HG03571 (cell line): Measurements from ENCODE around the gene FGB.
A peak's percentile ranks its signal among the peaks of the same experiment; 100 is the strongest.

ENCODE experiments used
- ATAC-seq: cut with Tn5 transposase; IDR thresholded peaks from one replicate; pipeline ENCODE4 v1.9.1; 2021; ENCODE audit not compliant: unreplicated experiment

Gene FGB

DNA sequence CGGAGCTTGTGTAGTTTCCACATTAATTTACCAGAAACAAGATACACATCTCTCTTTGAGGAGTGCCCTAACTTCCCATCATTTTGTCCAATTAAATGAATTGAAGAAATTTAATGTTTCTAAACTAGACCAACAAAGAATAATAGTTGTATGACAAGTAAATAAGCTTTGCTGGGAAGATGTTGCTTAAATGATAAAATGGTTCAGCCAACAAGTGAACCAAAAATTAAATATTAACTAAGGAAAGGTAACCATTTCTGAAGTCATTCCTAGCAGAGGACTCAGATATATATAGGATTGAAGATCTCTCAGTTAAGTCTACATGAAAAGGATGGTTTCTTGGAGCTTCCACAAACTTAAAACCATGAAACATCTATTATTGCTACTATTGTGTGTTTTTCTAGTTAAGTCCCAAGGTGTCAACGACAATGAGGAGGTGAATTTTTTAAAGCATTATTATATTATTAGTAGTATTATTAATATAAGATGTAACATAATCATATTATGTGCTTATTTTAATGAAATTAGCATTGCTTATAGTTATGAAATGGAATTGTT, at the start of gene FGB:
Gene FGB (plus strand): TSS at position 315 of the 558 bp plus-strand sequence. CDS start 8 bp downstream, at position 323.
- ATAC-seq, result no peak

DNA sequence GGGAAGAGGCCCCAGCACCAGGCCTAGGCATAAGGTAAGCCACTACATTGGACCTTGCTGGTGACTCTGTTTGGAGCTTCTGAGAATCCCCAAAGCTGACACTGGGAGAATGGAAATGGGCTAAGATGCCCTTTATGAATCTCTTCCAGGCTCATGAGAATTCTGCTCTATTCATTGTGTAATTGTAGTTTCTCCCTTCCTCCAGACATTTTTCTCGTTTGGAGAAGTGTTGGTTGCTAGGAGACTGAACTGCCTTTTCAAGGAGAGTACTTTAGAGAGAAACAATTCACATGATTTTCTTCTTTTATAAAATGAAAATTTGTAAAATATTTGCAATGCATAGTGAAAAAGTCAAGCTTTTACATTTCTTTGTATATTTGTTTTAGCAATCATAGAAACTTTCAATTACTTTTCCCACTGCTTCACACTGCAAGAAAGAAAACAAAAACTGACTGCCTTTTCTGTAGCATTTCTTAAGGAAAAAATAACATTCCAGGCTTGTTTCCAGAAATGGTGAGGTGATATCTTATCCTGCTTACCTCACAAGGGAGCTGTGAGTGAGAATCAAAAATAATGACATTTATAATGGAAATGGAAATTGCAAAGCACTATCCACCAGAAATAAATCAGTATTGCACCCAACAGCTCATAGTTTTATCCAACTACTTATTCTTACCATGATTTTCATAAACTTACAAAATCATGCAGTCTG, 46.3 kb upstream of the FGB start:
- ATAC-seq, result no peak

DNA sequence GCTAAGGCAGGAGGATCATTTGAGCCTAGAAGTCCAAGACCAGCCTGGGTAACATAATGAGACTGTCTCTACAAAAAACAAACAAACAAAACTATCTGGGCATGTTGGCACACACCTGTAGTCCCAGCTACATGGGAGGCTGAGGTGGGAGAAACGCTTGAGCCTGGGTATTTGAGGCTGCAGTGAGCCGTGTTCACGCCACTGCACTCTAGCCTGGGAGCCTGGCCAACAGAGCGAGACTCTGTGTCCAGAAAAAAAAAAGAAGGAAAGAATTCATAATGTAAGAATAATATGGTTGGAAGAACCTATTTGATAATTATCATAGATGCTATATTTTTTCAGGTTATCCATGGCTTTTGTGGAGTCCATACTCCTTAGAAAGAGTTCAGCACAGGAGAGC, 45.2 kb upstream of the FGB start:
- no peak for ATAC-seq

DNA sequence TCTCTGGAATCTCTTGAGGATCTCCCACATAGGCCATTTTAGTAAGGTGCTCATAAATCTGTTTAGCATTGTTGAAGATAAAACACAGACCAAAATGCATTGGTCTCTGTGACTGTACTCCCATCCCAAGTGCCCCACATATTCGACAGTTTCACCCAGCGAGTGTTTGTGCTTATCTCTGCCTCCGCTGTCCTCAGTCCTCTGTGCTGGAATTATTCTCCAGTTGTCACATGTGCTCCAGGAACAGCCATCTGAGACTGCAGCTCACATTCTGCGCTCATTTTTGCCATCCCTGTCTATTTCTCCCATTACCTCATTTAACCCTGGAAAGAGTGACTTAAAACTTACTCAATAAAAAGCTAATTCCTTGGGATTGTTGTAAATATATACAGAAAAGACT, 43.6 kb upstream of the FGB start:
- ATAC-seq, result no peak

DNA sequence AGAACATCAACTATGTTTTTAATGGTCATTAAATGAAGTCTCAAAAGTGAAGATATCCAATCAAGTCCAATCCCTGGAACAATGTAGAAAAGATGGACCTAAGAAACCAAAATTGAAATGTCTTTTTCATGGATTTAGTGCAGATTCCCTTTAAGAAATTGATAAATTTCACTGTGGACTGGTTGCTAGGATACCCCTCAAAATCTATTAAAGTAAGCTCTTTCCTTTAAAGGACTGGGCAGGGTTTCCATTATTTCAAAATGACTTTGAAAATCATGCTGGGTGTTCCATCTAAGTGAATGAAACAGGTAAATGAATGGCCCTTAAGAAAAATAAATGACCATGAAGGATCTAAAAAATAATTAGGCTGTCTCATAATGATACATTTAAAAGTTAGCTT, 41.2 kb upstream of the FGB start:
- ATAC-seq, result no peak

DNA sequence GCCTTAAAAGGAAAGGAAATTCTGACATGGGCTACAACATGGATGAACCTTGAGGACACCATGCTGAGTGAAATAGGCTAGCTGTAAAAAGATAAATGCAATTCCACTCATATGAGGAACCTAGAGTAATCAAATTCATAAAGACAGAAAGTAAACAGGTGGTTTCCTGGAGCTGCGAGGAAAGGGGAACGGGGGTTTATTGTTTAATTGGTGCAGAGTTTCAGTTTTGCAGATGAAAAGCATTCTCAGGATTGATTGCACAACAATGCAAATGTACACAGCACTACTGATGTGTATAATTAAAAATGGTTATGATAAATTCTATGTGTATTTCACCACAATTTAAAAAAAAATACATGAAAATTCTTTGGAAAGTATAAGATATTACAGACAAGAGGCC, 36.7 kb upstream of the FGB start:
- ATAC-seq, result no peak

DNA sequence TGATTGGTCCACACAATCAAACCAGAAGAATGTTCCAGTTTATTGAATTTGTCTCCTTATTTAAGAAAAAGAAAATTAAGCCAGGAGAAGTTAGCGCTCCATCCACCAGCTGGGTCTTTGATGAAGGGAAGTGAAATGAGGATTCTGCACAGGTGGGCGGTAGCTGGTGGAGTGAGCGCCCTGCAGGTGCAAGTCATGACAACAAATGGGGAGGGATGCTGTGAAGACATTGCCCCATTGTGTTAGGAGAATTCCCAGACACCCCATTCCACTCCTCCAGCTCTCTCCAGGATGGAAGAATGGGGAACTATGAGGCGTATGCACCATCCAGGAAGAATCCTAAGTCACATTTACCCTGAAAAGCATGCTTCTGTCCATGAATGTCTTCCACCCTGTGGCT, 35.5 kb upstream of the FGB start:
- no peak for ATAC-seq

DNA sequence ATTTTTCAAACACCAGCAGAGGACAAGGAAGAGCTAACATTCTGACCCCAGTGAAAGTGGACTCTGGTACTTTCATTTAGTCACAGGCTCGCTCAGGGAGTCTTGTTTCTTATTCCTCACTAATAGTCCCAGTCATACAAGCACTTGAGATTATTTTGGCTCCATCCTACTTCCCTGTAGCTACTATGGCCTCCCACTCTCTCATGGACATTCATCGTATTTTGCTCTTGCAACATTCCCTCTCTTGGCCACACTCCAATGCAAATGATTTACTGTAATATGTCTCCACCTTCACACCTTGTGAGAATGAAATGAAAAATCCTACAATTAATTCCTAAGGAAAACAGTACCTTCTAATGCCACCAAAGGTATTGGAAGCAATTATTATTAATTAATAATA, 33.9 kb upstream of the FGB start:
- ATAC-seq, result no peak

DNA sequence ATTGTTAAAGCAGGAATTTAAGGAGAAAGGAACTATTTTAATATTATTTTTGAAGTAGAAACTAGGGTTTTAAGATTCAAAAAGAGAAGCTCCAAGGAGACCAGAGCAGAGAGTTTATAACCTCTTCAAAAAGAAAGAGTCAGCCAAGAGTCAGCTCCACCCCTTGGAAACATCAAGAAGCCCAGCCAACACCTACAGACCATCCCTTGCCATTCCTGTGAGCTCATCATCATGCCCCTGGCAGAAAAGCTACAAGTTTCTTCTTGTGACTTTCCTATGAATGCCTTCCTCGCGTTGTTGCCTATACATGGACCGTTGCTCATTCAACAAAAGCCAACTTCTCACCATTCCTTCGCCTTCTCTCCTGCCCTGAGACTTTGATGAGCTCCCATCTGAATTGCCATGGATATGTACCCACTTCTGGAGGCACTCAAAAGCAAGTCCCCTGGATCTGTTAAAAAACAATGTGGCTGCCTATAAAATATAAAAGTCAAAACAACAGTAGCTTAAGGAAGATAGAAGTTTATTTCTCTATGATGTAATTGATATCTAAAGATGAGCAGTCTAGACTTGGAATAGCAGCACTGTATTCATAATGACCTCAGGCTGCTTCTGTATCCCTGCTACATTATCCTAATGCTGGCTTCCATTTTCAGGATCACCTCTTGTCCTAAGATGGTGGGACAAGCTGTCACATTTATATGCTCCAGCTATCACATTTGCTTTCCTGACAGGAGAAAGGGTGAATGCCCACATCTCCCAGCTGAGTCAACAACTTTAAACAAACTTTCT, 32.9 kb upstream of the FGB start:
- no peak for ATAC-seq

DNA sequence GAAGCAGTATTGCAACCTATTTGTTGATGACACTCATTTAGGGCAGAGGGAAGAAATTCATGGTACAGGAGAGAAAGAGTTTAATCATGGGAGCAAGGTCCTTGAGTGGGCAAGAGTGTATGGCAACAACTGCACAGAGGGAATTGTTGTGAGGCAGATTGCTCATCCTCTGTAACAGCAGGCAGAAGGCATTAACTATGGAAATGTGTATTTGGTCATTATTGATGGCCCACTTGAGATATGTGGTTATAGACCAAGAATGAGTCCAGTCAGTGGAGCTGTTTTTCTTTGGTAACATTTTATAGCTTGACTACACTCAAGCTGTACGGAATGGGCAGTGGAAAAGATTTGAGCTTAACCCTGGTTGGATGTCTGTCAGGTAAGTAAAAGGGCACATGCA, 28.5 kb upstream of the FGB start:
- ATAC-seq, result no peak

DNA sequence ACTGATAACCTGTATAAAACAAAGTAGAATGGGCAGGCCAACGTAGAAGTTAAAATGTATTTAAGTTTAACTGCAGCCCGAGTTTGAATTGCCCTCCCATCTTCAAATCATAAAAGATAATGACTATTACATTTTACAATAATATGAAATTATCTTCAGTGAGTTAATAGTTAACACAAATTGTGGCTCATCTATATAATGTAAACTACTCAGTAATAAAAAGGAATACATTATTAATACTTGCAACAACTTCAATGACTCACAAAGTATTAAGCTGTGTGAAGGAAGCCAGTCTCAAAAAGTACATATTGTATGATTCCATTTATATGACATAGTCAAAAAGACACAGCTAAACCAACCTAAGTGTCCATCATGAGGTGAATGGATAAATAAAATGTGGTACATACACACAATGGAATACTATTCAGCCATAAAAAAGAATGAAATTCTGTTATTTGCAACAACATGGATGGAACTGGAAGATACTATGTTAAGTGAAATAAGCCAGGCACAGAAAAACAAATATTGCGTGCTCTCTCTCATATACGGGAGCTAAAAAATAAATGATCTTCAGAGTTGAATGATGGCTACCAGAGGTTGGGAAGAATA, 20.4 kb upstream of the FGB start:
- ATAC-seq, result no peak

DNA sequence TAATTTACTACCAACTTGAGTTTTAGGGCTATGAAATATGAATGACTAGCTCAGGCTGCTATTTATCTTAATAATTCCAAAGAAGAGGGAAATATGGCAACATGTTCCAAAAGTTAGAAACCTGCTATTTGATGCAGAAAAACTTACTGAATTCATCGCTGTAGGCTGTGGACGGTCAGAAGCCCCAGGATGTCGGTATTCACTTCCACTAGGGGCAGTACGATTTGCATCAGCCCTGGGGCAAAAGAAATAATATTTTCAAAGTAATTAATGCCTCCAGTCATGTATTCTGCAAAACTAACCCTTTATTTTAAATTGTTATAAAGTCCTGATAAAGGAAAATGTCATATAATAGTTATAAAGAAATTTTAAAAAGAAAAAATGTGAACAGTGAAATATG, 17.1 kb upstream of the FGB start:
- ATAC-seq, result no peak

DNA sequence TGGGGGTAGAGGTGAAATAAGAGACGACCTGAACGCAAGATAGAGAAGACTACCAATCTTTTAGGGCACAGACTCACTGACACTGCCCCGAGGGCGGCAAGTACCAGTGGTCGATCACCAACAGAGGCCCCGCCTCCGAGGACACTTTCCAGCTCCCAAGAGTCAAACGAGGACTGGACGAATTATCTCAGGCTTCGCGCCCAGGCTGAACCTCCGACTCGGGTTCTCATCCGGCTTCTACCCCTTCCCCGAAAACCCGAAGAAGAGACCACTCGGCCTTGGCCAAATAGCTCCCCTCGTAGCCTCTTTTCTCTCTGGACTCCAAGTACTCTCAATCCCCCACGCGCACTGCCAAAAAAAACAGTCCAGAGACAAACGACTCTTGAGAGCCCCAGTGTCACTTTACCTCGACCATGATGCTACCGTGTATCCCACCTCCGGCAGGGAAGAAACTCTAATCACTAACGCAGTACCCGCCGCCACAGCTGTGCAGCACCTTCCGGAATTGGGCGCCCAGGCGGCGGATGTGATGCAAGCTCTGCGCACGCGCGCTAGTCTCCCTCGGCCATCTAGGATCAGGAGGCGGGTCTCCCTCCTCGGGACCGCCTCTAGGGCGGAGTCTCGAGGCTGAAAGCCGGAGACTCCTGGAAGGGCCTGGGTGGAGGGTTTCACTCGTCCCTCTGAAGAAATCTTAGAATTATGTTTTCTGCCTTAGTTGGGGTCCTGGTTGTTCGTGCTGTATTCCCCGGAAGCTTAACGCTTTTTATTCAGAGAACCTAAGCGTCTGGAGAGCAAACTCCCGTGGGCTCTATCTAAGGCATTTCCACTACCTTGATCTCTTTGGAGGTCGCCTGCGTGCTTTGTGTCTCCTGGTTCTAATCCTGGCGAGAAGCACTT, 12.7 kb upstream of the FGB start, which contains the start of gene PLRG1:
Gene PLRG1 (minus strand): TSS at position 507 of the 897 bp plus-strand sequence. CDS start 92 bp downstream, at position 415.
- ATAC-seq, result peak; percentile 98

DNA sequence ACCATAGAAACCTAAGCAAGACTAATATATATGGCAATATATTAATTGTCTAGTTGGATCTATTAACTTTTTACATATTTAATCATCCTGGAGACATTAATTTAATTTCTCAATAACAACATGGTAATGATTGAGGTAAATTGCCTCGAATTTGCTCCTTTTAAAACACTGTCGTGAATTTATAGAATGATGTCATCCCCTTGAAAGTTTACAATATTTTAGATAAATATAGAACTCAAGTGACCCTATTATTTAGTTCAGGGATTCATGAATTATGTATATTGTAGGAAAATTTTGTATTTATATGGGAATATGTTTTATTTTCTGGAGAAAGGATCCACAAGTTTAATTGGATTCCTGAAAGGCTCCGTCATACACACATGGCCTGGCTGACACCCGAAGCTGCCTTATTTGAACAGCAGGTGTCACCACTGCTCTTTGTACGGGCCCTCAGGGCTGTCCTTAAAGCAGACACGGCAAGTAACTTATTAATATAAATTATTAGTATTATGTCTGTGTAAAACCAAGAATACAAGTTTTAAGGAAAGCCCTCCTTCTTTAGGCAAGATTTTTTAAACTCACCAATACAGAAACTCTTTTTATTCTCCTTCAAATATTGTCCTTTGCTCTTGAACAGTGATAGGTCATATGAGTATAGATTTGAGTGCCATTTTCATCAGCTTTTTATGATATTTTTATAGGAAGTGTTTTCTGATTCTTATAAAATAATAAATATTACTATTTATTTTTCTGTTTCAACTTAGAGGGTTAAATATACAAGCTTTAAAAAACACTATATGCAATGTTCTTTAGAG, 10.7 kb upstream of the FGB start:
- peak; percentile 47 for ATAC-seq

DNA sequence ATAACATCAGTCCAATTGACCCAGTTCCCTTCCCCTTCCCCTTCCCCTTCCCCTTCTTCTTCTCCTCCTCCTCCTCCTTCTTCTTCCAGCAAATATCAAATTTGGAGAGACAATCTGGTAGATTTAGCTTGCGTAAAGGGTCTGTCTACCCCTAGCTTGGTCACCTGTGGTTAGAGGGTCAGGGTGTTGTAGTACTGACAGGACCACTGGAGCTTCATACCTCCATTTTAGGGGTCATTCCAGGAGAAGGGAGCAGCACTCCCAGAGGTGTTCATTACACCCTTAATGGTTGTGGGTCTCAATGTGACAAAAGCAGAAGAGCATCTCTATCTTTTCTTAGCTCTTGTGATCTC, 3.7 kb upstream of the FGB start:
- peak; percentile 11 for ATAC-seq

DNA sequence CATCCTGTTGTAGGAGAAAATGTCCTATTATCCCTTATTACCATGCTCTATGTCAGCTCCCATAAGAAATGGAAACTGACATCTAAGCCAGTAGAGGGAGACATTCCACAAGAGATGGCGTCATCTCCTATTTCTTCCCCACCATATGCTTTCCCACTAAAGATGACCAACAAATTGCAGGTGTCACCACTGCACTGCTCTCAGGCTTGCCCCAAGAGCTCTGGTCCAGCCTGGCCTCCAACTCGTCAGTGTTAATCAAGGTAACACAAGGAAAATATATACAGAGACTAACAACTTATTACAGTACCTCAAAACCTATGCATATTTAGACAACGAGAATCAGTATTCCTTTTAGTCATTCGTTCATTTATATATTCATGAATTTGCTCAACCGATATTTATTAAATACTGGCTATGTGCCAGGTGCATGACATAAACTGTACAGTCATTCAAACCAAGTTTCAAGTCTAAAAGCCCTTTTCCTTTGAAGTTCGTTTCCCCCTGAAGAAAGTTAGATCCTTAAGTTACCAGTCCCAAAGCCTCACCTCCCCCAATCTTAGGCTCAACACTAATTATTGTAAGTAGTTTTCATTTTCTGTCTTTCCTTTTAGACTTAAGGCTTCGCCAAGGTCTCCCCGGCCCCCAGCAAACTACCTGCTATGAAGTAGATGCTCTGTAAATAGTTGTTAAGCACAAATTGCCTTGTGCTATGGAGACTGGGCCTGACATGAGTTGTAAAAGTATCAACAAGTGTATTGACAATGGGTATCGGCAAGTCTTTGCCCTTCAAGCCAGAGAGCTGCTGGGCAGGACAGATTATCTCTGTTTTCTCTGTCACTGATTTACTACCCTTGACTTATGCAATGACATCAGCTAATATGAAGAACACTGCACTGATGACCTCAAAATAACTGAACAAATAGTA, 3.1 kb upstream of the FGB start:
- peak; percentile 61 for ATAC-seq

DNA sequence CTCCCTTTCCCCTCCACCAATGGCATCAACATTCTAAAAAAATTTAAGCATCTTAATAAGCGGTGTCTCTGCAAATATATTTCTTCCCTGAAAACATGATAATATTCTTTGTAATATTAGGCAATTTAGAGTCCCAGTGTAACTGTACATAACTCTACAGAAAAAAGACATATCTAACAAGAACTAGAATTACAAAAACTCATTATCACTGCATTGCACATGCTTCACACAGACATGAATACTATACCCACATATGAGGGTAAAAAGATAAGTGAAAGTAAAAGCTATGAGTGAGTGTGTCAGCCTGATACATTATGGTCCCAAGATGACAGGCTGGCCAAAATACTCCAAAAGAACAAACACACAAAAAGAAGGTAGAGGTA, 2.4 kb upstream of the FGB start:
- ATAC-seq, result no peak

DNA sequence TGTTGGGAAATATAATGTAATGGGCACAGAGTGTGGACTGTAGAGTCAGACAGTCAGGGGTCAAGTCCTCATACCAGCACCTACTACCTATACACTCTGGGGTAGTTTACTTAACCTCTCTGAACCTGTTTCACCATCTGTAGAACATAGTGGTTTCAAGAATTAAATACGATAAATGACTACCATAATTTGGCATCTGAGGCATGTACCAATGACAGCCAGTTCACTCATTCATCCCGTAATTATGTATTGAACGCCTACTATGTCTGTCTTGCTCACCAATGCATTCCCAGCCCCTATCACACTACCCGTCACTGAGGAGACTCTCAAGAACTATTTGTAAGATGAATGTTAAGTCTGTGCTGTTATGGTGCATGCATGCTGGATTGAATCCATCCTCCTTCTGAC, 2.0 kb upstream of the FGB start:
- no peak for ATAC-seq

DNA sequence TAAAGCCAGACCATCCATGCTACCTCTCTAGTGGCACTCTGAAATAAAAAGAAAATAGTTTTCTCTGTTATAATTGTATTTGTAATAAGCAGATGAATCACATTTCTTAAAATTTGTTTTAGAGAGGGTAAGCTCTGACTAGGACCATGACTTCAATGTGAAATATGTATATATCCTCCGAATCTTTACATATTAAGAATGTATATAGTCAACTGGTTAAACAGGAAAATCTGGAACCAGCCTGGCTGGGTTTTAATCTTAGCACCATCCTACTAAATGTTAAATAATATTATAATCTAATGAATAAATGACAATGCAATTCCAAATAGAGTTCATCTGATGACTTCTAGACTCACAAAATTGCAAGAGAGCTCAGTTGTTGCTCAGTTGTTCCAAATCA, 1.5 kb downstream of the FGB start:
- no peak for ATAC-seq
